ENCODE data around the gene TTC39B. TPM values are rescaled to one million over a fixed set of nuclear protein-coding genes. Genes with fewer than 3 reads are reported as not detected.

The TTC39B gene
- total RNA-seq, 2 experiments from 2014 or later = 0.06 TPM; not detected in 1

GRCh38 chr9:15300218-15300617, 6.8 kb downstream of the TTC39B start:
- H3K9me3 ChIP-seq (ENCODE audit: low read length) = no peaks in the 10 kb centered on the region
- H4K20me1 ChIP-seq (ENCODE audit: insufficient read depth, low read length) = no peaks in the 10 kb centered on the region
- no peak overlapping the region for H3K4me2 ChIP-seq (ENCODE audit: low read length)
- TF ChIP-seq, protein P1, sequence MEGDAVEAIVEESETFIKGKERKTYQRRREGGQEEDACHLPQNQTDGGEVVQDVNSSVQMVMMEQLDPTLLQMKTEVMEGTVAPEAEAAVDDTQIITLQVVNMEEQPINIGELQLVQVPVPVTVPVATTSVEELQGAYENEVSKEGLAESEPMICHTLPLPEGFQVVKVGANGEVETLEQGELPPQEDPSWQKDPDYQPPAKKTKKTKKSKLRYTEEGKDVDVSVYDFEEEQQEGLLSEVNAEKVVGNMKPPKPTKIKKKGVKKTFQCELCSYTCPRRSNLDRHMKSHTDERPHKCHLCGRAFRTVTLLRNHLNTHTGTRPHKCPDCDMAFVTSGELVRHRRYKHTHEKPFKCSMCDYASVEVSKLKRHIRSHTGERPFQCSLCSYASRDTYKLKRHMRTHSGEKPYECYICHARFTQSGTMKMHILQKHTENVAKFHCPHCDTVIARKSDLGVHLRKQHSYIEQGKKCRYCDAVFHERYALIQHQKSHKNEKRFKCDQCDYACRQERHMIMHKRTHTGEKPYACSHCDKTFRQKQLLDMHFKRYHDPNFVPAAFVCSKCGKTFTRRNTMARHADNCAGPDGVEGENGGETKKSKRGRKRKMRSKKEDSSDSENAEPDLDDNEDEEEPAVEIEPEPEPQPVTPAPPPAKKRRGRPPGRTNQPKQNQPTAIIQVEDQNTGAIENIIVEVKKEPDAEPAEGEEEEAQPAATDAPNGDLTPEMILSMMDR (conservative IDR thresholded peaks at IDR 0.05; ENCODE audit: low read length) = no peak
- TF ChIP-seq EZH2phosphoT487 (IDR thresholded peaks at IDR 0.05; ENCODE audit: borderline replicate concordance, low read depth, low read length) = no peak
- intact Hi-C loops (cut with micrococcal nuclease; ENCODE audit: unreplicated experiment) = no loop called here
- no peak overlapping the region for H3K27ac ChIP-seq (ENCODE audit: low read depth, low read length, poor library complexity, severe bottlenecking)
- H3K36me3 ChIP-seq (ENCODE audit: insufficient read depth, low read length) = no peaks in the 10 kb centered on the region
- H3K9me2 ChIP-seq (ENCODE audit: insufficient read depth, low read length) = no peaks in the 10 kb centered on the region
- DNase-seq (ENCODE audit: low spot score) = no peak
- BruUV-seq (replicated peaks) = no TSS peak
- no peaks in the 10 kb centered on the region for H3K79me2 ChIP-seq (ENCODE audit: insufficient read depth, low read depth, low read length)
- H3K4me3 ChIP-seq (ENCODE audit: low read depth, low read length, poor library complexity, severe bottlenecking) = no peak overlapping the region
- no peak overlapping the region for H2AFZ ChIP-seq (ENCODE audit: low read length)
- POLR2A ChIA-PET = no interaction called here
- CTCF ChIA-PET (ENCODE audit: unreplicated experiment) = no interaction called here
- no peaks in the 10 kb centered on the region for H3K4me1 ChIP-seq (ENCODE audit: insufficient read depth, low read length, poor library complexity, severe bottlenecking)

- Histone ChIP-seq H4K20me1 (ENCODE audit: insufficient read depth, low read length) (no peaks in the 10 kb centered on the region), H3K4me1 (ENCODE audit: insufficient read depth, low read length, poor library complexity, severe bottlenecking) (no peaks in the 10 kb centered on the region), H3K27ac (ENCODE audit: low read depth, low read length, poor library complexity, severe bottlenecking) (no peak overlapping the region), H3K9me3 (ENCODE audit: low read length) (no peaks in the 10 kb centered on the region), H3K4me2 (ENCODE audit: low read length) (no peak overlapping the region), H3K79me2 (ENCODE audit: insufficient read depth, low read depth, low read length) (no peaks in the 10 kb centered on the region), H3K4me3 (ENCODE audit: low read depth, low read length, poor library complexity, severe bottlenecking) (no peak overlapping the region), H2AFZ (ENCODE audit: low read length) (no peak overlapping the region), H3K9me2 (ENCODE audit: insufficient read depth, low read length) (no peaks in the 10 kb centered on the region), H3K36me3 (ENCODE audit: insufficient read depth, low read length) (no peaks in the 10 kb centered on the region)
- peak; percentile 4 for DNase-seq (ENCODE audit: low spot score)
- no TSS peak for BruUV-seq (replicated peaks)
- CTCF ChIA-PET (ENCODE audit: unreplicated experiment) = no interaction called here
- TF ChIP-seq EZH2phosphoT487 (IDR thresholded peaks at IDR 0.05; ENCODE audit: borderline replicate concordance, low read depth, low read length) = no peak
- TF ChIP-seq, protein P1 (conservative IDR thresholded peaks at IDR 0.05; ENCODE audit: low read length) = no peak
- intact Hi-C loops (cut with micrococcal nuclease; ENCODE audit: unreplicated experiment) = no loop called here
- POLR2A ChIA-PET = interaction anchor here (0.6 kb wide), 1 partner anchor 136 kb away, joined by 3 read pairs; no protein-coding TSS in a partner anchor
Measured at GRCh38 chr9:15299374-15299939, 7.6 kb downstream of the TTC39B start.

GRCh38 chr9:15298362-15298761, 8.7 kb downstream of the TTC39B start:
- ChIA-PET POLR2A (no interaction called here), CTCF (ENCODE audit: unreplicated experiment) (no interaction called here)
- Histone ChIP-seq H3K27ac (ENCODE audit: low read depth, low read length, poor library complexity, severe bottlenecking) (no peak overlapping the region), H3K4me1 (ENCODE audit: insufficient read depth, low read length, poor library complexity, severe bottlenecking) (no peaks in the 10 kb centered on the region), H3K4me3 (ENCODE audit: low read depth, low read length, poor library complexity, severe bottlenecking) (no peak overlapping the region), H3K36me3 (ENCODE audit: insufficient read depth, low read length) (no peaks in the 10 kb centered on the region), H2AFZ (ENCODE audit: low read length) (no peak overlapping the region), H3K4me2 (ENCODE audit: low read length) (no peak overlapping the region), H3K9me3 (ENCODE audit: low read length) (no peaks in the 10 kb centered on the region), H3K9me2 (ENCODE audit: insufficient read depth, low read length) (no peaks in the 10 kb centered on the region), H3K79me2 (ENCODE audit: insufficient read depth, low read depth, low read length) (no peaks in the 10 kb centered on the region), H4K20me1 (ENCODE audit: insufficient read depth, low read length) (no peaks in the 10 kb centered on the region)
- BruUV-seq (replicated peaks) = no TSS peak
- no peak for TF ChIP-seq EZH2phosphoT487 (IDR thresholded peaks at IDR 0.05; ENCODE audit: borderline replicate concordance, low read depth, low read length)
- TF ChIP-seq, protein P1 (conservative IDR thresholded peaks at IDR 0.05; ENCODE audit: low read length) = no peak
- intact Hi-C loops (cut with micrococcal nuclease; ENCODE audit: unreplicated experiment) = no loop called here
- no peak for DNase-seq (ENCODE audit: low spot score)

All from OCI-LY7 (cell line).